HepG2 (cell line): ENCODE measurements around the gene LRRC8E. TPM values are rescaled to one million over a fixed set of nuclear protein-coding genes. Genes with fewer than 3 reads are reported as not detected.
A peak's percentile ranks its signal among the peaks of the same experiment; 100 is the strongest.

ENCODE experiments used
- ATAC-seq: fragments of 200-7000 bp; cut with Tn5 transposase; 3 replicates; pipeline ENCODE4 v1.9.1; 2020; ENCODE audit warnings: mild to moderate bottlenecking, moderate library complexity
- BruUV-seq: library from RNA; stranded (reverse); fragments of 400-500 nt; replicated peaks from 2 replicates; lab custom pipeline; 2021; lab: Mats Ljungman, UMichigan
- CTCF ChIA-PET: fragments of 300-600 bp; formaldehyde crosslinking; extraction: SDS; loops from one replicate; lab custom pipeline; 2021; ENCODE audit warnings: low total read pairs, inconsistent platforms, low intra/inter-chr PET ratio; lab: Yijun Ruan, JAX
- POLR2A ChIA-PET: fragments of 350-600 bp; sonication (Branson Sonifier 250); formaldehyde crosslinking; loops from one replicate; lab custom pipeline; 2020; ENCODE audit warnings: antibody characterized with exemption, inconsistent platforms; lab: Yijun Ruan, JAX
- DNase-seq: peaks from one replicate; pipeline ENCODE4 v3.0.0-alpha.2; 2015; ENCODE audit warnings: low spot score
- FAIRE-seq: peaks from 3 replicates; lab custom pipeline; 2011; peaks lifted over from hg19 to GRCh38; lab: Jason Lieb, UNC
- H2AFZ ChIP-seq: one replicate; pipeline ENCODE4 v1.6.1; 2011; ENCODE audit warnings: low read length, inconsistent platforms
- H3K27ac ChIP-seq: fragments of 300-600 bp; 3 replicates; pipeline ENCODE4 v1.8.0; 2011; ENCODE audit warnings: mixed run types, mild to moderate bottlenecking, mixed read lengths, low read length, inconsistent platforms; ENCODE audit not compliant: insufficient read depth; ENCODE audit errors: extremely low read length
- H3K27me3 ChIP-seq, 2 experiments: fragments of 200-600 bp in 1 of 2; 2 replicates in 1 of 2; 3 replicates in 1 of 2; pipeline versions ENCODE4 v1.6.0 to v1.8.0; 2011; ENCODE audit warnings: low read length in 2 of 2, mild to moderate bottlenecking in 2 of 2, moderate library complexity in 2 of 2, inconsistent platforms in 1 of 2; ENCODE audit not compliant: insufficient read depth in 2 of 2, control insufficient read depth in 1 of 2
- H3K36me3 ChIP-seq, 2 experiments: fragments of 200-600 bp in 1 of 2; replicated peaks in 1 of 2; 2 replicates in 1 of 2; 3 replicates in 1 of 2; pipeline versions ENCODE4 v1.5.1 to v1.8.0; 2011; ENCODE audit warnings: low read length in 2 of 2, inconsistent platforms in 1 of 2; ENCODE audit not compliant: insufficient read depth in 2 of 2, control insufficient read depth in 1 of 2
- H3K4me1 ChIP-seq: 2 replicates; pipeline ENCODE4 v1.5.1; 2012; ENCODE audit warnings: low read length, inconsistent platforms; ENCODE audit not compliant: insufficient read depth
- H3K4me2 ChIP-seq: 2 replicates; pipeline ENCODE4 v1.6.0; 2011; ENCODE audit warnings: low read depth, low read length, inconsistent platforms
- H3K4me3 ChIP-seq, 3 experiments: fragments of 200-600 bp in 1 of 3; sonication (generic), shearing (Covaris generic) in 1 of 3; replicated peaks in 1 of 3; 2 replicates each; pipeline ENCODE4 v1.5.1; 2011 to 2016; ENCODE audit warnings: low read length in 3 of 3, inconsistent platforms in 2 of 3, low read depth in 2 of 3, mild to moderate bottlenecking in 2 of 3, control low read depth in 1 of 3, mixed read lengths in 1 of 3; ENCODE audit not compliant: insufficient read depth in 1 of 3
- H3K79me2 ChIP-seq: one replicate; pipeline ENCODE4 v1.6.1; 2011; ENCODE audit warnings: low read length, inconsistent platforms; ENCODE audit not compliant: insufficient read depth
- H3K9ac ChIP-seq: 2 replicates; pipeline ENCODE4 v1.6.0; 2011; ENCODE audit warnings: mild to moderate bottlenecking, low read depth, low read length, inconsistent platforms; ENCODE audit not compliant: insufficient read depth
- H3K9me3 ChIP-seq: 2 replicates; pipeline ENCODE4 v1.5.1; 2012; ENCODE audit warnings: mild to moderate bottlenecking, low read length
- H4K20me1 ChIP-seq: 2 replicates; pipeline ENCODE4 v1.6.0; 2011; ENCODE audit warnings: inconsistent platforms, mild to moderate bottlenecking, low read length, moderate library complexity; ENCODE audit not compliant: insufficient read depth
- AKAP8 ChIP-seq: sonication (generic); formaldehyde crosslinking; IDR thresholded peaks from 2 replicates; pipeline ENCODE4 v1.5.1; 2020; ENCODE audit warnings: mild to moderate bottlenecking, missing genetic modification reagents
- BRCA1 ChIP-seq: sonication (generic); formaldehyde crosslinking; IDR thresholded peaks from 2 replicates; pipeline ENCODE4 v1.4.0; 2020; ENCODE audit warnings: missing genetic modification reagents
- EEA1 ChIP-seq: sonication (generic); formaldehyde crosslinking; IDR thresholded peaks from 2 replicates; pipeline ENCODE4 v1.5.1; 2020; ENCODE audit warnings: mild to moderate bottlenecking, missing genetic modification reagents, borderline replicate concordance
- GABPB1 ChIP-seq: IDR thresholded peaks from 2 replicates; pipeline ENCODE4 v1.6.1; 2016; ENCODE audit warnings: mild to moderate bottlenecking, missing genetic modification reagents, moderate library complexity, missing compliant biosample characterization
- KLF15 ChIP-seq: sonication (generic); formaldehyde crosslinking; IDR thresholded peaks from 2 replicates; pipeline ENCODE4 v1.8.1; 2023; ENCODE audit warnings: borderline replicate concordance, mild to moderate bottlenecking, inconsistent platforms, missing genetic modification reagents, mixed read lengths
- MAZ ChIP-seq, 2 experiments: sonication (generic) in 1 of 2; formaldehyde crosslinking in 1 of 2; IDR thresholded peaks; 2 replicates each; pipeline versions ENCODE4 v1.5.0 to v1.6.1; 2012 to 2020; ENCODE audit warnings: low read depth in 2 of 2, mild to moderate bottlenecking in 2 of 2, borderline replicate concordance in 1 of 2, improper control_type of control experiment in 1 of 2, low read length in 1 of 2, missing genetic modification reagents in 1 of 2, moderate library complexity in 1 of 2
- PRMT3 ChIP-seq: sonication (generic); formaldehyde crosslinking; IDR thresholded peaks from 2 replicates; pipeline ENCODE4 v1.8.1; 2022; ENCODE audit warnings: low read depth, mild to moderate bottlenecking, moderate library complexity, missing genetic modification reagents, borderline replicate concordance
- REL ChIP-seq: sonication (generic); formaldehyde crosslinking; conservative IDR thresholded peaks from 2 replicates; pipeline ENCODE4 v1.8.0; 2022; ENCODE audit warnings: mild to moderate bottlenecking, missing genetic modification reagents, moderate library complexity
- RFXAP ChIP-seq: sonication (generic); formaldehyde crosslinking; IDR thresholded peaks from 2 replicates; pipeline ENCODE4 v1.4.0; 2020; ENCODE audit warnings: missing genetic modification reagents, borderline replicate concordance
- STAT5B ChIP-seq: sonication (generic); formaldehyde crosslinking; IDR thresholded peaks from 2 replicates; pipeline ENCODE4 v1.4.0; 2020; ENCODE audit warnings: missing genetic modification reagents
- TOPORS ChIP-seq: sonication (generic); formaldehyde crosslinking; IDR thresholded peaks from 2 replicates; pipeline ENCODE4 v1.8.0; 2023; ENCODE audit warnings: mild to moderate bottlenecking, missing genetic modification reagents
- XBP1 ChIP-seq: sonication (generic); formaldehyde crosslinking; IDR thresholded peaks from 2 replicates; pipeline ENCODE4 v1.5.0; 2020; ENCODE audit warnings: missing genetic modification reagents
- ZBTB7B ChIP-seq: sonication (generic); formaldehyde crosslinking; IDR thresholded peaks from 2 replicates; pipeline ENCODE4 v1.4.0; 2020; ENCODE audit warnings: missing genetic modification reagents
- ZNF274 ChIP-seq: sonication (generic); formaldehyde crosslinking; IDR thresholded peaks from 2 replicates; pipeline ENCODE4 v1.5.1; 2020; ENCODE audit warnings: mild to moderate bottlenecking, missing genetic modification reagents
- WGBS: methylation state at CpG from one replicate; pipeline ENCODE4 v1.1.6; 2017; ENCODE audit warnings: low lambda C conversion rate; 5-methylcytosine and 5-hydroxymethylcytosine counted together
- in situ Hi-C: cut with HindIII; loops from 2 replicates; pipeline ENCODE4 v1.10.0; 2017; ENCODE audit warnings: low pct_unique_long_range_greater_than_20kb; ENCODE audit not compliant: extremely low pct_ligation_motif_present
- intact Hi-C: fragments of 100-400 bp; cut with micrococcal nuclease; formaldehyde crosslinking; loops from one replicate; pipeline ENCODE4 v1.10.0; 2022; ENCODE audit not compliant: unreplicated experiment
- polyA plus RNA-seq, 8 experiments: library from polyadenylated mRNA; depleted of rRNA in 3 of 8; stranded (reverse) in 7 of 8; unstranded in 1 of 8; fragments of >200 nt; fragmentation: Illumina TruSeq in 4 of 8; extraction: Trizol in 4 of 8; gene quantifications; 2 replicates each; pipeline versions ENCODE4 v1.2.1 to v1.2.3, GENCODE V29; 2011 to 2016; ENCODE audit warnings: low read depth in 4 of 8, missing spikeins in 1 of 8, mixed read lengths in 1 of 8; ENCODE audit not compliant: insufficient read depth in 1 of 8
- total RNA-seq, 5 experiments: library from RNA; depleted of rRNA; stranded (reverse); fragments of >200 nt; fragmentation: Illumina TruSeq; extraction: Trizol; gene quantifications; 2 replicates each; pipeline ENCODE4 v1.2.3, GENCODE V29; 2016; ENCODE audit warnings: low read depth in 1 of 5
- TF ChIP-seq, protein P1 (sequence below): sonication (generic); formaldehyde crosslinking; IDR thresholded peaks from 2 replicates; pipeline ENCODE4 v1.5.0; 2020; ENCODE audit warnings: missing genetic modification reagents, mild to moderate bottlenecking, borderline replicate concordance
- TF ChIP-seq, protein P2 (sequence below): sonication (generic); formaldehyde crosslinking; IDR thresholded peaks from 2 replicates; pipeline ENCODE4 v1.5.0; 2020; ENCODE audit warnings: missing genetic modification reagents
- TF ChIP-seq, protein P3 (sequence below): sonication (generic); formaldehyde crosslinking; IDR thresholded peaks from 2 replicates; pipeline ENCODE4 v1.4.0; 2020; ENCODE audit warnings: mild to moderate bottlenecking, low read depth, missing genetic modification reagents
- TF ChIP-seq, protein P4 (sequence below): sonication (generic); formaldehyde crosslinking; IDR thresholded peaks from 2 replicates; pipeline ENCODE4 v1.8.1; 2023; ENCODE audit warnings: missing genetic modification reagents, mild to moderate bottlenecking, borderline replicate concordance

The LRRC8E gene
- total and polyA plus RNA-seq, 2 of the 13 experiments (the other 11 are each of a cell fraction or from before 2014, with no cell fraction given), result 8.0 to 10.3 TPM

DNA sequence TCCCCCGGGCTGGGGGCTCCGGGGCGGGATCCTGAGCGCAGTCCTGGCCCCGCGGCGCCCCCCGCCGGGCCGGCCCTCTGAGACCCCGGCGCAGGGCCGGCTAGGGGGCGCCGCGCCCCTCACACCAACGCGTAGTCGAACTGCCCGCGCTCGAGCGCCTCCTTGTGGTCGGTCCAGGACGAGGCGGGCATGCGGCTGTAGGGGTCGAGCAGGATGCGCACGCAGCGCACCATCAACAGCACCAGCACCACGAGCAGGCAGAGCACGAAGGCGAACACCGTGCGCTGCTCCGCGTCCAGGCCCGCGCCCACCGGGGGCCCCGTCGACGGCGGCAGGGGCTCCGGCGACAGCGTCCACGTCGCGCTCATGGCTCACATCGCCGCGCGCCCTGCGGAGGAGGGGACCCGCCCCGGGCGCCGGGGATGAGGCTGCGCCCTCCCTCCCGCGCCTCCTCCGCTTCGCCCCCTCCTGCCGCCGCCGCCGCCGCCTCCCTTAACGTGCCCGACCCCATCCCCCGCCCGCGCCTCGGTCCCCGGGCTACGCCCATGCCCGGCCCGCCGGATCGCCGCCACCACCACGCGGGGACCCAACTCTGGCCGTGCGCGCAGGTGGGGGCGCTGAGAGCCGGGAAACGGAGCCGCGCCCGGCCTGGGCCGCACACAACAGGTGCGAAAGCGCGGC, 37.0 kb downstream of the LRRC8E start:
- no TSS peak for BruUV-seq
- CTCF ChIA-PET, result interaction anchor here (0.6 to 2.7 kb wide), 3 partner anchors 54 to 72 kb away, joined by 3 to 28 read pairs (median 4); no protein-coding TSS in a partner anchor
- no peak overlapping the region for H3K9ac ChIP-seq
- TF ChIP-seq TOPORS (CRISPR knock-in tag) (peak; percentile 50; the same call in 1 of the 2 replicates), ZNF274 (CRISPR knock-in tag) (peak; percentile 74; the same call in 1 of the 2 replicates), MAZ (IDR thresholded peaks at IDR 0.05; ENCODE audit: borderline replicate concordance, low read depth, low read length) (no peak), MAZ (CRISPR knock-in tag; IDR thresholded peaks at IDR 0.05; ENCODE audit: low read depth) (peak; percentile 73), ZBTB7B (peak; percentile 90), PRMT3 (CRISPR knock-in tag) (peak; percentile 76), GABPB1 (CRISPR knock-in tag) (peak; percentile 65), KLF15 (CRISPR knock-in tag) (no peak; the same call in 1 of the 2 replicates), RFXAP (peak; percentile 85; the same call in 1 of the 2 replicates), REL (peak; percentile 67; the same call in 1 of the 2 replicates), XBP1 (CRISPR knock-in tag) (no peak), AKAP8 (CRISPR knock-in tag) (0 out of 2 replicates have a peak, but pooled peaks have one; percentile 47), EEA1 (peak; percentile 65; the same call in 1 of the 2 replicates), BRCA1 (no peak), STAT5B (CRISPR knock-in tag) (peak; percentile 71; the same call in 1 of the 2 replicates)
- TF ChIP-seq, protein P1, sequence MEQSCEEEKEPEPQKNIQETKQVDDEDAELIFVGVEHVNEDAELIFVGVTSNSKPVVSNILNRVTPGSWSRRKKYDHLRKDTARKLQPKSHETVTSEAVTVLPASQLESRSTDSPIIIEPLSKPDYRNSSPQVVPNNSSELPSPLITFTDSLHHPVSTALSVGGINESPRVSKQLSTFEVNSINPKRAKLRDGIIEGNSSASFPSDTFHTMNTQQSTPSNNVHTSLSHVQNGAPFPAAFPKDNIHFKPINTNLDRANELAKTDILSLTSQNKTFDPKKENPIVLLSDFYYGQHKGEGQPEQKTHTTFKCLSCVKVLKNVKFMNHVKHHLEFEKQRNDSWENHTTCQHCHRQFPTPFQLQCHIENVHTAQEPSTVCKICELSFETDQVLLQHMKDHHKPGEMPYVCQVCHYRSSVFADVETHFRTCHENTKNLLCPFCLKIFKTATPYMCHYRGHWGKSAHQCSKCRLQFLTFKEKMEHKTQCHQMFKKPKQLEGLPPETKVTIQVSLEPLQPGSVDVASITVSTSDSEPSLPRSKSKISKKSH (CRISPR knock-in tag), result no peak; the same call in 1 of the 2 replicates
- TF ChIP-seq, protein P2, sequence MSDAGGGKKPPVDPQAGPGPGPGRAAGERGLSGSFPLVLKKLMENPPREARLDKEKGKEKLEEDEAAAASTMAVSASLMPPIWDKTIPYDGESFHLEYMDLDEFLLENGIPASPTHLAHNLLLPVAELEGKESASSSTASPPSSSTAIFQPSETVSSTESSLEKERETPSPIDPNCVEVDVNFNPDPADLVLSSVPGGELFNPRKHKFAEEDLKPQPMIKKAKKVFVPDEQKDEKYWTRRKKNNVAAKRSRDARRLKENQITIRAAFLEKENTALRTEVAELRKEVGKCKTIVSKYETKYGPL (CRISPR knock-in tag), result peak; percentile 34; the same call in 1 of the 2 replicates
- TF ChIP-seq, protein P3, sequence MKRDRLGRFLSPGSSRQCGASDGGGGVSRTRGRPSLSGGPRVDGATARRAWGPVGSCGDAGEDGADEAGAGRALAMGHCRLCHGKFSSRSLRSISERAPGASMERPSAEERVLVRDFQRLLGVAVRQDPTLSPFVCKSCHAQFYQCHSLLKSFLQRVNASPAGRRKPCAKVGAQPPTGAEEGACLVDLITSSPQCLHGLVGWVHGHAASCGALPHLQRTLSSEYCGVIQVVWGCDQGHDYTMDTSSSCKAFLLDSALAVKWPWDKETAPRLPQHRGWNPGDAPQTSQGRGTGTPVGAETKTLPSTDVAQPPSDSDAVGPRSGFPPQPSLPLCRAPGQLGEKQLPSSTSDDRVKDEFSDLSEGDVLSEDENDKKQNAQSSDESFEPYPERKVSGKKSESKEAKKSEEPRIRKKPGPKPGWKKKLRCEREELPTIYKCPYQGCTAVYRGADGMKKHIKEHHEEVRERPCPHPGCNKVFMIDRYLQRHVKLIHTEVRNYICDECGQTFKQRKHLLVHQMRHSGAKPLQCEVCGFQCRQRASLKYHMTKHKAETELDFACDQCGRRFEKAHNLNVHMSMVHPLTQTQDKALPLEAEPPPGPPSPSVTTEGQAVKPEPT (CRISPR knock-in tag), result no peak
- TF ChIP-seq, protein P4, sequence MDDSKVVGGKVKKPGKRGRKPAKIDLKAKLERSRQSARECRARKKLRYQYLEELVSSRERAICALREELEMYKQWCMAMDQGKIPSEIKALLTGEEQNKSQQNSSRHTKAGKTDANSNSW (CRISPR knock-in tag), result peak; percentile 91; the same call in 1 of the 2 replicates

More for the DNA sequence above, 37.0 kb downstream of the LRRC8E start:
- Histone ChIP-seq H3K27ac (no peak overlapping the region), H3K4me3 (peak overlapping the region in 1 of 3 experiments; percentile 55; a peak in 1 of 6 replicates), H3K36me3 (peaks cover 6 to 10% of the 10 kb centered on the region in 2 experiments; a peak in 2 of 5 replicates), H2AFZ (no peak overlapping the region), H3K4me1 (peaks cover 8% of the 10 kb centered on the region), H3K27me3 (no peaks in the 10 kb centered on the region), H3K9me3 (no peaks in the 10 kb centered on the region), H3K79me2 (no peaks in the 10 kb centered on the region), H3K4me2 (peak overlapping the region; percentile 55), H4K20me1 (peaks cover 5% of the 10 kb centered on the region; the same call in 1 of the 2 replicates)
- peak; percentile 59 for ATAC-seq
- POLR2A ChIA-PET, result no interaction called here
- intact Hi-C loops (loop anchor here (2.0 kb wide), 1 partner anchor 73 kb away; no protein-coding TSS in a partner anchor), in situ Hi-C loops (no loop called here)
- FAIRE-seq, result no peak
- DNase-seq, result peak; percentile 64
- WGBS, result 5% methylated on average over 16 of the region's 98 CpGs
